ENCODE data around the gene TEX55. TPM values are rescaled to one million over a fixed set of nuclear protein-coding genes. Genes with fewer than 3 reads are reported as not detected.

TEX55 gene
- total RNA-seq, 1 experiment from 2014 or later = not detected

- DNase-seq (ENCODE audit: low read depth) = no peak
- in situ Hi-C loops (cut with HindIII; ENCODE audit: low pct_unique_long_range_greater_than_20kb, low sequenced_read_pairs) = no loop called here
These were observed 49.1 kb downstream of the TEX55 start for GRCh38 chr3:119195151-119195476.

- DNase-seq (ENCODE audit: low read depth) = no peak
- in situ Hi-C loops (cut with HindIII; ENCODE audit: low pct_unique_long_range_greater_than_20kb, low sequenced_read_pairs) = no loop called here
These were observed 49.9 kb downstream of the TEX55 start for GRCh38 chr3:119195911-119196310.

Other genes starting within 250 kb of the TEX55 start
- 0.71 and 0.87 TPM in 2 replicates for gene IGSF11, start 111.3 kb upstream of the TEX55 start, total RNA-seq (2014; rRNA removed; shearing (Covaris generic); ENCODE audit: low replicate concordance)
- 31.7 and 44.0 TPM in 2 replicates for gene UPK1B, start 27.4 kb downstream of the TEX55 start, total RNA-seq (2014; rRNA removed; shearing (Covaris generic); ENCODE audit: low replicate concordance)
- gene B4GALT4, start 94.7 kb downstream of the TEX55 start, total RNA-seq (2014; rRNA removed; shearing (Covaris generic); ENCODE audit: low replicate concordance) = 39.4 and 45.8 TPM in 2 replicates
- 1.5 and 6.6 TPM in 2 replicates for gene ARHGAP31, start 148.2 kb downstream of the TEX55 start, total RNA-seq (2014; rRNA removed; shearing (Covaris generic); ENCODE audit: low replicate concordance)